Measurements from ENCODE around the gene DLX5.

DLX5 gene

GRCh38 chr7:96982586-96982985 lies 42.0 kb downstream of the DLX5 start:
- Histone ChIP-seq H3K27me3 (ENCODE audit: control insufficient read depth, insufficient read depth, low read length) (peaks cover 24% of the 10 kb centered on the region), H3K4me3 (ENCODE audit: low read depth, low read length) (no peak overlapping the region), H3K4me1 (ENCODE audit: control insufficient read depth, insufficient read depth, low read length) (peaks cover 25% of the 10 kb centered on the region), H3K27ac (ENCODE audit: low read depth, low read length) (no peak overlapping the region), H3K9me3 (ENCODE audit: control insufficient read depth, insufficient read depth, low read length) (no peaks in the 10 kb centered on the region; the same call in 1 of the 2 replicates), H3K9ac (ENCODE audit: low read depth, low read length) (no peak overlapping the region), H3K36me3 (ENCODE audit: control insufficient read depth, insufficient read depth, low read length) (no peaks in the 10 kb centered on the region)

GRCh38 chr7:96979551-96980276 lies 44.9 kb downstream of the DLX5 start:
- no peak overlapping the region for H3K9ac ChIP-seq (ENCODE audit: low read depth, low read length)
- no peaks in the 10 kb centered on the region for H3K36me3 ChIP-seq (ENCODE audit: control insufficient read depth, insufficient read depth, low read length)
- H3K27ac ChIP-seq (ENCODE audit: low read depth, low read length), result no peak overlapping the region
- H3K9me3 ChIP-seq (ENCODE audit: control insufficient read depth, insufficient read depth, low read length), result no peaks in the 10 kb centered on the region; the same call in 1 of the 2 replicates
- no peak overlapping the region for H3K4me3 ChIP-seq (ENCODE audit: low read depth, low read length)
- no peaks in the 10 kb centered on the region; the same call in 1 of the 2 replicates for H3K27me3 ChIP-seq (ENCODE audit: control insufficient read depth, insufficient read depth, low read length)
- peaks cover 3% of the 10 kb centered on the region; the same call in 1 of the 2 replicates for H3K4me1 ChIP-seq (ENCODE audit: control insufficient read depth, insufficient read depth, low read length)

- H3K4me3 ChIP-seq (ENCODE audit: low read depth, low read length), result no peak overlapping the region
Measured at GRCh38 chr7:96977445-96977844, 47.2 kb downstream of the DLX5 start.

GRCh38 chr7:96976106-96976505 lies 48.5 kb downstream of the DLX5 start:
- H3K4me3 ChIP-seq (ENCODE audit: low read depth, low read length), result no peak overlapping the region
- H3K36me3 ChIP-seq (ENCODE audit: control insufficient read depth, insufficient read depth, low read length), result no peaks in the 10 kb centered on the region
- no peak overlapping the region for H3K27ac ChIP-seq (ENCODE audit: low read depth, low read length)
- no peaks in the 10 kb centered on the region for H3K9me3 ChIP-seq (ENCODE audit: control insufficient read depth, insufficient read depth, low read length)
- H3K4me1 ChIP-seq (ENCODE audit: control insufficient read depth, insufficient read depth, low read length), result no peaks in the 10 kb centered on the region
- H3K9ac ChIP-seq (ENCODE audit: low read depth, low read length), result no peak overlapping the region
- no peaks in the 10 kb centered on the region; the same call in 1 of the 2 replicates for H3K27me3 ChIP-seq (ENCODE audit: control insufficient read depth, insufficient read depth, low read length)

More at GRCh38 chr7:96977445-96977844, 47.2 kb downstream of the DLX5 start:
- no peaks in the 10 kb centered on the region for H3K36me3 ChIP-seq (ENCODE audit: control insufficient read depth, insufficient read depth, low read length)
- H3K9me3 ChIP-seq (ENCODE audit: control insufficient read depth, insufficient read depth, low read length), result no peaks in the 10 kb centered on the region
- no peaks in the 10 kb centered on the region; the same call in 1 of the 2 replicates for H3K27me3 ChIP-seq (ENCODE audit: control insufficient read depth, insufficient read depth, low read length)
- H3K9ac ChIP-seq (ENCODE audit: low read depth, low read length), result no peak overlapping the region
- H3K27ac ChIP-seq (ENCODE audit: low read depth, low read length), result no peak overlapping the region
- H3K4me1 ChIP-seq (ENCODE audit: control insufficient read depth, insufficient read depth, low read length), result no peaks in the 10 kb centered on the region

- Histone ChIP-seq H3K9me3 (ENCODE audit: control insufficient read depth, insufficient read depth, low read length) (no peaks in the 10 kb centered on the region), H3K27me3 (ENCODE audit: control insufficient read depth, insufficient read depth, low read length) (no peaks in the 10 kb centered on the region; the same call in 1 of the 2 replicates), H3K36me3 (ENCODE audit: control insufficient read depth, insufficient read depth, low read length) (no peaks in the 10 kb centered on the region), H3K27ac (ENCODE audit: low read depth, low read length) (no peak overlapping the region), H3K4me3 (ENCODE audit: low read depth, low read length) (no peak overlapping the region), H3K4me1 (ENCODE audit: control insufficient read depth, insufficient read depth, low read length) (no peaks in the 10 kb centered on the region), H3K9ac (ENCODE audit: low read depth, low read length) (no peak overlapping the region)
Measured at GRCh38 chr7:96973986-96974385, 50.6 kb downstream of the DLX5 start.

- no peak overlapping the region for H3K9ac ChIP-seq (ENCODE audit: low read depth, low read length)
- H3K36me3 ChIP-seq (ENCODE audit: control insufficient read depth, insufficient read depth, low read length), result no peaks in the 10 kb centered on the region
- H3K4me3 ChIP-seq (ENCODE audit: low read depth, low read length), result no peak overlapping the region
- no peak overlapping the region for H3K27ac ChIP-seq (ENCODE audit: low read depth, low read length)
- H3K9me3 ChIP-seq (ENCODE audit: control insufficient read depth, insufficient read depth, low read length), result no peaks in the 10 kb centered on the region
- no peaks in the 10 kb centered on the region for H3K27me3 ChIP-seq (ENCODE audit: control insufficient read depth, insufficient read depth, low read length)
- no peaks in the 10 kb centered on the region for H3K4me1 ChIP-seq (ENCODE audit: control insufficient read depth, insufficient read depth, low read length)
Measured at GRCh38 chr7:96970739-96971138, 53.9 kb downstream of the DLX5 start.
